Neuronal stem cell (in vitro differentiated cells): Measurements from ENCODE around the gene BAIAP2.

Source experiments
- DNase-seq: peaks from one replicate; pipeline ENCODE4 v3.0.0-alpha.2; 2013; ENCODE audit warnings: low spot score
- H2AFZ ChIP-seq: one replicate; pipeline ENCODE4 v1.6.1; 2013; ENCODE audit warnings: mild to moderate bottlenecking, low read length, inconsistent platforms
- H2AK5ac ChIP-seq: 2 replicates; pipeline ENCODE4 v1.6.1; 2013; ENCODE audit warnings: low read depth, mild to moderate bottlenecking, inconsistent platforms, low read length, moderate library complexity, mixed read lengths
- H2BK120ac ChIP-seq: 2 replicates; pipeline ENCODE4 v1.6.1; 2013; ENCODE audit warnings: low read depth, mild to moderate bottlenecking, inconsistent platforms, low read length, moderate library complexity, mixed read lengths
- H2BK12ac ChIP-seq: one replicate; pipeline ENCODE4 v1.6.1; 2013; ENCODE audit warnings: low read length, inconsistent platforms
- H2BK15ac ChIP-seq: 2 replicates; pipeline ENCODE4 v1.6.1; 2013; ENCODE audit warnings: mild to moderate bottlenecking, low read length, inconsistent platforms, mixed read lengths
- H2BK5ac ChIP-seq: one replicate; pipeline ENCODE4 v1.6.1; 2013; ENCODE audit warnings: inconsistent platforms, mild to moderate bottlenecking, low read length, moderate library complexity
- H3K14ac ChIP-seq: one replicate; pipeline ENCODE4 v1.6.1; 2013; ENCODE audit warnings: low read length, inconsistent platforms
- H3K18ac ChIP-seq: 2 replicates; pipeline ENCODE4 v1.6.1; 2013; ENCODE audit warnings: low read length, inconsistent platforms
- H3K23ac ChIP-seq: 2 replicates; pipeline ENCODE4 v1.6.1; 2013; ENCODE audit warnings: low read depth, mild to moderate bottlenecking, mixed read lengths, low read length, inconsistent platforms; ENCODE audit not compliant: poor library complexity
- H3K27ac ChIP-seq: replicated peaks from 3 replicates; pipeline ENCODE4 v1.5.1; 2013; ENCODE audit warnings: low read length, inconsistent platforms
- H3K27me3 ChIP-seq, 3 experiments: 2 replicates each; pipeline ENCODE4 v1.6.1; 2013; ENCODE audit warnings: low read length in 3 of 3, mild to moderate bottlenecking in 2 of 3, inconsistent platforms in 1 of 3, low read depth in 1 of 3, mixed read lengths in 1 of 3, moderate library complexity in 1 of 3; ENCODE audit not compliant: control insufficient read depth in 3 of 3, insufficient read depth in 3 of 3
- H3K36me3 ChIP-seq, 2 donors: replicated peaks in 1 of 2; 2 replicates each; pipeline ENCODE4 v1.6.1; 2013; ENCODE audit warnings: low read length in 2 of 2; ENCODE audit not compliant: control insufficient read depth in 2 of 2, insufficient read depth in 2 of 2
- H3K4ac ChIP-seq: 2 replicates; pipeline ENCODE4 v1.6.1; 2013; ENCODE audit warnings: inconsistent platforms, mild to moderate bottlenecking, low read length, moderate library complexity
- H3K4me1 ChIP-seq, 2 donors: 1 replicate in 1 of 2; 2 replicates in 1 of 2; pipeline ENCODE4 v1.6.1; 2013; ENCODE audit warnings: low read length in 2 of 2, low read depth in 1 of 2; ENCODE audit not compliant: control insufficient read depth in 2 of 2, insufficient read depth in 1 of 2
- H3K4me2 ChIP-seq: one replicate; pipeline ENCODE4 v1.6.1; 2013; ENCODE audit warnings: mild to moderate bottlenecking, low read length, inconsistent platforms; ENCODE audit not compliant: insufficient read depth, poor library complexity, severe bottlenecking
- H3K4me3 ChIP-seq, 2 donors: 2 replicates each; pipeline ENCODE4 v1.5.1; 2013; ENCODE audit warnings: low read length in 2 of 2, mild to moderate bottlenecking in 2 of 2, inconsistent platforms in 1 of 2, moderate library complexity in 1 of 2
- H3K79me1 ChIP-seq: one replicate; pipeline ENCODE4 v1.6.1; 2013; ENCODE audit warnings: low read depth, mild to moderate bottlenecking, inconsistent platforms, low read length, moderate library complexity
- H3K9ac ChIP-seq: one replicate; pipeline ENCODE4 v1.6.1; 2013; ENCODE audit warnings: mild to moderate bottlenecking, low read depth, low read length, inconsistent platforms; ENCODE audit not compliant: poor library complexity
- H3K9me3 ChIP-seq, 2 donors: replicated peaks in 1 of 2; 2 replicates each; pipeline versions ENCODE3 to v1.6.1; 2013; ENCODE audit warnings: low read length in 2 of 2, mild to moderate bottlenecking in 2 of 2, inconsistent platforms in 1 of 2, low read depth in 1 of 2, mixed read lengths in 1 of 2, moderate library complexity in 1 of 2; ENCODE audit not compliant: control insufficient read depth in 2 of 2, insufficient read depth in 1 of 2
- H4K8ac ChIP-seq: one replicate; pipeline ENCODE4 v1.6.1; 2013; ENCODE audit warnings: low read depth, mild to moderate bottlenecking, inconsistent platforms, low read length, moderate library complexity
- H4K91ac ChIP-seq: one replicate; pipeline ENCODE4 v1.6.1; 2013; ENCODE audit warnings: low read length, low read depth, mild to moderate bottlenecking, inconsistent platforms; ENCODE audit not compliant: poor library complexity
- WGBS, 2 donors: extraction: QIAGEN DNeasy Blood & Tissue Kit; methylation state at CpG; one replicate each; pipeline ENCODE4 v1.1.7; 2013; ENCODE audit warnings: missing lambda C conversion rate in 2 of 2, mixed read lengths in 1 of 2; ENCODE audit not compliant: insufficient read length in 2 of 2, insufficient replicate concordance in 1 of 2; ENCODE audit errors: extremely low coverage in 2 of 2; 5-methylcytosine and 5-hydroxymethylcytosine counted together

The BAIAP2 gene

DNA sequence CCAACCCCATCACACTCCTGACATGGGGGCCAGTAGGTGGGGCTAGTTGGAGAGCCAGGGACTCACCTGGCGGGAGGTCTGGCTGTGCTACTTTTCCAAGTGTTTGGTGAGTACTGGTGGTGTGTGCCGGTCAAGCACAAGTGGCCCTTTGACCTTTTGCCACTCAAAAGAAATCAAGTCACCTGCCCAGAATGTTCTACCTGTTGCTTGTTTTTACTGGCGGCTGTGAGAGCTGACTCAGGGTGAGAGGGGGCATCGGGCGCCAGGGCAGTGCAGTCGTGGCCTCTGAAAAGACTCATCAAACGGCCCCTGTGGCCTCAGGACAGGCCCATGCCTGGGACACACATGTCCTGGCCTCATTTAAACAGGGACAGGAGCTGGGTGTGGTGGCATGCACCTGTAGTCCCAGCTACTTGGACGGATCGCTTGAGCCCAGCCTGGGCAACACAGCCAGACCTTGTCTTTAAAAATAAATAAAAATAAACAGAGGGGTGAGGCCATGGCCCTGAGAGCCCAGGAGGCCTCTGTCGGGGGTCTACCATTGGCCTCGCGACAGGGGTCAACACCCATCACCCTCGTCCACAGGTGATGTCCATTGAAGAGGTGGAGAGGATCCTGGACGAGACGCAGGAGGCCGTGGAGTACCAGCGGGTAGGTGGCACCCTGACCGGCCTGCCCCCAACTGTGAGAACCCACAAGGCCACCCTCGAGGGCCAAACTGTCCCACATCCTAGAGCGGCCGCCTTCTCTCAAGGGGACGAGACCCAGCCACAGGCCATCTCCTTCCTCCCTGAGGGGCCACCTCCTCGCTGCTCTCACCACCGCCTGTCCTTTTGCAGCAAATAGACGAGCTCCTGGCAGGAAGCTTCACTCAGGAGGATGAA is 38.3 kb upstream of the BAIAP2 start:
- no peak overlapping the region for H2AFZ ChIP-seq
- peaks cover 5% of the 10 kb centered on the region for H3K79me1 ChIP-seq
- H3K36me3 ChIP-seq, result peaks cover 24 to 54% of the 10 kb centered on the region in 2 donors
- no peak overlapping the region for H3K4me2 ChIP-seq
- H3K27me3 ChIP-seq, result no peaks in the 10 kb centered on the region
- H3K18ac ChIP-seq, result no peak overlapping the region
- no peak overlapping the region for H2BK15ac ChIP-seq
- peak overlapping the region; percentile 73 for H3K23ac ChIP-seq
- no peak overlapping the region for H2BK5ac ChIP-seq
- H3K4me3 ChIP-seq, result no peak overlapping the region
- no peak for DNase-seq
- no peak overlapping the region for H4K91ac ChIP-seq
- H3K27ac ChIP-seq, result no peak overlapping the region
- peaks cover 3 to 7% of the 10 kb centered on the region in 2 donors for H3K4me1 ChIP-seq
- no peaks in the 10 kb centered on the region for H3K9me3 ChIP-seq
- H3K4ac ChIP-seq, result no peak overlapping the region
- H3K9ac ChIP-seq, result no peak overlapping the region
- H2AK5ac ChIP-seq, result no peak overlapping the region
- H4K8ac ChIP-seq, result no peak overlapping the region
- no CpG with 5 or more reads among the region's 25 CpGs for WGBS, 2 donors
- H2BK120ac ChIP-seq, result no peak overlapping the region
- H2BK12ac ChIP-seq, result peak overlapping the region; percentile 3
- H3K14ac ChIP-seq, result no peak overlapping the region

DNA sequence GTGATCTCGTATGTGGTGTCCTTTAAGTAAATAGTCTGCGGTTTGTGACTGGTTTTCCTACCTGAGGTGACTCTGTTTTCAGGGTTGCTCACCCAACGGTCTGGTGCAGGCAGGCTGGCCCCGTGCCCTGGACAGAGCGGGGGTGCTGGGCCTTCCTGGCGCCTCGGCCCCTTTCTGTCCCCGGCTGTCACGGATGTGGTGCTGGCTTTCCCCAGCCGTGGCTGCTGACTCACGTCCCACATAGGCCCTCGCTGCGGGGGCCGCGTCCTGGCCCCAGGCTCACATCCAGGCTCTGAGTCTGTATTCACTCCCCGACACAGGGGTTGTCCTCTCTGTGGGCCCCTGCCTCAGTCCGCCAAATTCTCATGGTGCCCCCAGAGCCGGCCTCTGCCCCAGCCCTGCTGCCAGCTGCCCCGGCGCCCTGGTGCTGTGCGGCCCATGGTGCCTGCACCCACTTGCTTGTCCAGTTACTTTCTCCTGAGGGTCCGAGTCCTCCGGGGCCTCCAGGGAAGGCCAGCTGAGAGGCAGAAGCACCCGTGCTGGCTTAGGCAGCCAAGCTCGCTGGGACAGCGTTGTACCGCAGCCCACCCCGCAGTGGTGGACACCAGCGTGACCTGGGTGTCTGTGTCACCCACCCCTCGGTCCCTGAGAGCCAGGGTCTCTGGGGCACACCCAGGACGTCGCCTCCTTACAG is 37.4 kb upstream of the BAIAP2 start:
- no CpG with 5 or more reads among the region's 32 CpGs for WGBS, 2 donors
- H2AK5ac ChIP-seq, result no peak overlapping the region
- H3K23ac ChIP-seq, result no peak overlapping the region
- no peak overlapping the region for H2BK12ac ChIP-seq
- no peak overlapping the region for H3K4ac ChIP-seq
- DNase-seq, result no peak
- no peak overlapping the region for H3K14ac ChIP-seq
- H3K27me3 ChIP-seq, result no peaks in the 10 kb centered on the region
- H3K4me2 ChIP-seq, result no peak overlapping the region
- peaks cover 24 to 54% of the 10 kb centered on the region in 2 donors for H3K36me3 ChIP-seq
- H2AFZ ChIP-seq, result no peak overlapping the region
- H4K8ac ChIP-seq, result no peak overlapping the region
- H3K4me1 ChIP-seq, result peaks cover 3 to 7% of the 10 kb centered on the region in 2 donors
- H2BK120ac ChIP-seq, result no peak overlapping the region
- no peak overlapping the region for H3K27ac ChIP-seq
- peaks cover 5% of the 10 kb centered on the region for H3K79me1 ChIP-seq
- H3K9me3 ChIP-seq, result no peaks in the 10 kb centered on the region
- no peak overlapping the region for H3K4me3 ChIP-seq
- no peak overlapping the region for H3K9ac ChIP-seq
- H2BK5ac ChIP-seq, result no peak overlapping the region
- H4K91ac ChIP-seq, result no peak overlapping the region
- H2BK15ac ChIP-seq, result no peak overlapping the region
- H3K18ac ChIP-seq, result no peak overlapping the region

DNA sequence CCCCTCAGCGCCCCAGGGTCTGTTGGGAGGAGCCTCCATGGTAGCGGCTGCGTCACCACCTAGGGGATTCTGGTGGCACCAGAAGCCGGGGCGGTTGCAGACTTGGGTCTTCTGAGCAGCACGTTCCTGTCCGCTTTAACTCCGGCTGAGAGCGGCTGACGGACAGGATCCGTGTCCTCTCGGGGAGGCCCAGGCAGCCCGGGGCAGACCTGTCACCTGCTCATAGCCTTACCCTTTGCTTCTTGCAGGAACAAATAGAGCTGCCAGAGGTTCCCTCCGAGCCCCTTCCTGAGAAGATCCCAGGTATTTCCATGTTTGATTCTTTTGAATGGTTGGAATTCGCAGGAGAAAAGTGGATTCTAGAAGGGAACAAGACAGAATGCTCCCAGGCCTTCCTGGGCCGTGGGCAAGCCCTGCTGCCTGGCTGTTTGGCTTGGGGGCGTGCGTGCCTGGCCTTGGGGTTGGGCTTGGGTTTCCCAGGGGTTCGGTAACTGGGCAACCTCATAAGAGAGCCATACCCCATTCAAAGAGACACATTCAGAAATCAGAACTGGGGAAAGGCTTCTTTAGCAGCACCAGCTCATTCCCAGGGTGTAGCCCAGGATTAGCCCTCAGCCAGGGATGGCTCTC is 36.7 kb upstream of the BAIAP2 start:
- no peak overlapping the region for H4K8ac ChIP-seq
- H3K9ac ChIP-seq, result no peak overlapping the region
- peaks cover 24 to 54% of the 10 kb centered on the region in 2 donors for H3K36me3 ChIP-seq

More for the DNA sequence above, 36.7 kb upstream of the BAIAP2 start:
- Histone ChIP-seq H3K14ac (no peak overlapping the region), H3K27ac (no peak overlapping the region), H3K4me1 (peaks cover 0 to under 1% of the 10 kb centered on the region in 2 donors), H4K91ac (no peak overlapping the region), H2BK15ac (no peak overlapping the region), H2AFZ (no peak overlapping the region), H3K18ac (no peak overlapping the region), H3K79me1 (peaks cover 5% of the 10 kb centered on the region), H2BK120ac (no peak overlapping the region), H3K4me3 (no peak overlapping the region), H3K27me3 (no peaks in the 10 kb centered on the region), H2AK5ac (no peak overlapping the region), H3K4ac (no peak overlapping the region), H3K4me2 (no peak overlapping the region), H3K9me3 (no peaks in the 10 kb centered on the region), H3K23ac (no peak overlapping the region), H2BK12ac (no peak overlapping the region), H2BK5ac (no peak overlapping the region)
- DNase-seq, result no peak
- WGBS, 2 donors, result no CpG with 5 or more reads among the region's 19 CpGs
